PC-9 (cell line): Measurements from ENCODE around the gene MCAT. TPM values are rescaled to one million over a fixed set of nuclear protein-coding genes. Genes with fewer than 3 reads are reported as not detected.
"Not testable (repeated sequence)": the region's sequence is repeated elsewhere in the genome, so short reads cannot be mapped to it uniquely, and the experiment has no call there.

Source experiments
- BruUV-seq: library from RNA; stranded (reverse); fragments of 400-500 nt; replicated peaks from 2 replicates; lab custom pipeline; 2021; lab: Mats Ljungman, UMichigan
- CTCF ChIA-PET: fragments of 300-600 bp; sonication (Branson Sonifier 250); formaldehyde crosslinking; loops from one replicate; lab custom pipeline; 2022; ENCODE audit warnings: antibody characterized with exemption; lab: Charles Lee
- POLR2A ChIA-PET: fragments of 300-600 bp; sonication (Branson Sonifier 250); formaldehyde crosslinking; loops from one replicate; lab custom pipeline; 2022; ENCODE audit warnings: antibody characterized with exemption; ENCODE audit not compliant: unreplicated experiment; lab: Charles Lee
- DNase-seq, 2 experiments: peaks; one replicate each; pipeline versions ENCODE4 v3.0.0 to v3.0.0-alpha.2; 2015 to 2022; ENCODE audit warnings: mixed read lengths in 1 of 2
- H2AFZ ChIP-seq: fragments of 200-600 bp; sonication (generic); 2 replicates; pipeline ENCODE4 v1.8.1; 2017; ENCODE audit warnings: antibody characterized with exemption
- H3F3A ChIP-seq: fragments of 200-600 bp; sonication (generic); 2 replicates; pipeline ENCODE4 v1.8.1; 2017; ENCODE audit warnings: antibody characterized with exemption, mild to moderate bottlenecking, low read depth; ENCODE audit not compliant: insufficient read depth
- H3K27ac ChIP-seq: fragments of 200-600 bp; sonication (generic); 2 replicates; pipeline ENCODE4 v1.6.1; 2016; ENCODE audit warnings: mixed run types
- H3K27me3 ChIP-seq: fragments of 200-600 bp; sonication (generic); 2 replicates; pipeline ENCODE4 v1.6.1; 2016; ENCODE audit warnings: low read depth, mixed run types; ENCODE audit not compliant: insufficient read depth
- H3K36me3 ChIP-seq: fragments of 200-600 bp; sonication (generic); 2 replicates; pipeline ENCODE4 v1.6.1; 2016; ENCODE audit warnings: low read depth, mixed run types
- H3K4me1 ChIP-seq: fragments of 200-600 bp; sonication (generic); replicated peaks from 2 replicates; pipeline ENCODE4 v1.6.1; 2016; ENCODE audit warnings: mixed run types; ENCODE audit not compliant: insufficient read depth
- H3K4me2 ChIP-seq: fragments of 200-600 bp; sonication (generic); 2 replicates; pipeline ENCODE4 v1.6.1; 2017; ENCODE audit warnings: mixed run types
- H3K4me3 ChIP-seq: fragments of 200-600 bp; sonication (generic); 2 replicates; pipeline ENCODE4 v1.6.1; 2016; ENCODE audit warnings: mixed run types
- H3K79me2 ChIP-seq: fragments of 200-600 bp; sonication (generic); 2 replicates; pipeline ENCODE4 v1.6.1; 2017; ENCODE audit warnings: low read depth, mixed run types
- H3K9me2 ChIP-seq: fragments of 200-600 bp; sonication (generic); 2 replicates; pipeline ENCODE4 v1.8.1; 2017; ENCODE audit warnings: mild to moderate bottlenecking; ENCODE audit not compliant: insufficient read depth
- H3K9me3 ChIP-seq: fragments of 200-600 bp; sonication (generic); 2 replicates; pipeline ENCODE4 v1.8.1; 2016; ENCODE audit warnings: low read depth; ENCODE audit not compliant: insufficient read depth
- H4K20me1 ChIP-seq: fragments of 200-600 bp; sonication (generic); 2 replicates; pipeline ENCODE4 v1.8.1; 2017; ENCODE audit not compliant: insufficient read depth
- EZH2 ChIP-seq: fragments of 200-600 bp; sonication (generic); IDR thresholded peaks from 2 replicates; pipeline ENCODE4 v1.8.0; 2017; ENCODE audit warnings: antibody characterized with exemption, low read depth
- intact Hi-C: fragments of 100-400 bp; cut with micrococcal nuclease; formaldehyde crosslinking; loops from one replicate; pipeline ENCODE4 v1.10.0; 2022; ENCODE audit not compliant: unreplicated experiment
- total RNA-seq: library from RNA; stranded (reverse); gene quantifications from 2 replicates; pipeline ENCODE4 v1.2.3, GENCODE V29; 2021
- TF ChIP-seq, protein P1 (sequence below): fragments of 200-600 bp; sonication (generic); conservative IDR thresholded peaks from 2 replicates; pipeline ENCODE4 v1.6.1; 2017; ENCODE audit warnings: mixed run types, antibody characterized with exemption, mild to moderate bottlenecking, moderate library complexity

MCAT gene
- total RNA-seq, 1 experiment from 2014 or later, result 31.4 TPM

DNA sequence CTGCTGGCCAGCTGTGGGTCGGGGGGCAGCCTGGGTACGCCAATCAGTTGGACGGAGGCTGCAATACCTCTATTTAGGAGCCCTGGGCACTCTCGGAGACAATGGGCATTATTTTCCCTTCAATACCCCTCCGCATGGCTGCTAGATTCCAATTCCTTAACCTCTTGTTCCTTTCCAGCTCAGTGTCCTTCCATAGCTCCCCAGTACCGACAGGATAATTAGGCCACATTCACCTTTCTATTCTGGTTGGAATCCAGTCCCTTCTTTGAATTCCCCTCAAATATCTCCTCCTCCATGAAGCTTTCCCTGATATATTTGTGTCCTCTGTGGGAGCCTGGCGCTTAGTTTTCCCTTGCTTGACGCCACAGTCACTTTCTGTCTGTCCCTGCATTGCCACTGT is 36.9 kb downstream of the MCAT start:
- Histone ChIP-seq H3K4me1 (peaks cover 8% of the 10 kb centered on the region), H3K9me3 (no peaks in the 10 kb centered on the region), H3K27ac (no peak overlapping the region), H4K20me1 (no peaks in the 10 kb centered on the region), H3K79me2 (no peaks in the 10 kb centered on the region), H3K4me2 (no peak overlapping the region), H3K36me3 (no peaks in the 10 kb centered on the region), H2AFZ (no peak overlapping the region), H3K4me3 (no peak overlapping the region), H3K9me2 (no peaks in the 10 kb centered on the region), H3F3A (no peaks in the 10 kb centered on the region; the same call in 1 of the 2 replicates), H3K27me3 (peaks cover 4% of the 10 kb centered on the region; the same call in 1 of the 2 replicates)
- CTCF ChIA-PET, result no interaction called here
- no TSS peak for BruUV-seq
- DNase-seq, result no peak
- intact Hi-C loops, result no loop called here
- POLR2A ChIA-PET, result no interaction called here
- no peak for TF ChIP-seq EZH2
- TF ChIP-seq, protein P1, sequence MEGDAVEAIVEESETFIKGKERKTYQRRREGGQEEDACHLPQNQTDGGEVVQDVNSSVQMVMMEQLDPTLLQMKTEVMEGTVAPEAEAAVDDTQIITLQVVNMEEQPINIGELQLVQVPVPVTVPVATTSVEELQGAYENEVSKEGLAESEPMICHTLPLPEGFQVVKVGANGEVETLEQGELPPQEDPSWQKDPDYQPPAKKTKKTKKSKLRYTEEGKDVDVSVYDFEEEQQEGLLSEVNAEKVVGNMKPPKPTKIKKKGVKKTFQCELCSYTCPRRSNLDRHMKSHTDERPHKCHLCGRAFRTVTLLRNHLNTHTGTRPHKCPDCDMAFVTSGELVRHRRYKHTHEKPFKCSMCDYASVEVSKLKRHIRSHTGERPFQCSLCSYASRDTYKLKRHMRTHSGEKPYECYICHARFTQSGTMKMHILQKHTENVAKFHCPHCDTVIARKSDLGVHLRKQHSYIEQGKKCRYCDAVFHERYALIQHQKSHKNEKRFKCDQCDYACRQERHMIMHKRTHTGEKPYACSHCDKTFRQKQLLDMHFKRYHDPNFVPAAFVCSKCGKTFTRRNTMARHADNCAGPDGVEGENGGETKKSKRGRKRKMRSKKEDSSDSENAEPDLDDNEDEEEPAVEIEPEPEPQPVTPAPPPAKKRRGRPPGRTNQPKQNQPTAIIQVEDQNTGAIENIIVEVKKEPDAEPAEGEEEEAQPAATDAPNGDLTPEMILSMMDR, result no peak

DNA sequence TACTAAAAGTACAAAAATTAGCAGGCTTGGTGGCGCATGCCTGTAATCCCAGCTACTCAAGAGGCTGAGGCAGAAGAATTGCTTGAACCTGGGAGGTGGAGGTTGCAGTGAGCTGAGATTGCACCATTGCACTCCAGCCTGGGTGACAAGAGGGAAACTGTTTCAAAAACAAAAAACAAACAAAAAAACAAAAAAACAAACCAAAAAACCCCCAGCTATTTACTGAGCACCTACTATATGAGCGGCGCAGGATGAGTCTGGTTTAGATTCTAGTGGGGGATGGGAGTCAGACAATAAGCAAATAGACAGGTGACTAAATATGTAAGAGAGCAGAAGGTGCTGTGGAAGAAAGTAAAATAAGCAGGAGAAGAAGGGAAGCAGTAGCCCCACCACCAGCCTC is 38.2 kb downstream of the MCAT start:
- H4K20me1 ChIP-seq, POLR2A ChIA-PET, H3K4me2 ChIP-seq, DNase-seq, H3K9me3 ChIP-seq, H3K36me3 ChIP-seq, H3K79me2 ChIP-seq, intact Hi-C loops, H3K27ac ChIP-seq, H3K27me3 ChIP-seq, H2AFZ ChIP-seq, BruUV-seq, H3K4me3 ChIP-seq, H3K9me2 ChIP-seq: not testable (repeated sequence)
- CTCF ChIA-PET, result interaction anchor here (0.6 kb wide), 2 partner anchors 48 to 1647 kb away, joined by 11 to 15 read pairs; partner anchors contain the start of gene ARHGAP8
- peaks cover 13% of the 10 kb centered on the region for H3F3A ChIP-seq
- peaks cover 12% of the 10 kb centered on the region for H3K4me1 ChIP-seq

DNA sequence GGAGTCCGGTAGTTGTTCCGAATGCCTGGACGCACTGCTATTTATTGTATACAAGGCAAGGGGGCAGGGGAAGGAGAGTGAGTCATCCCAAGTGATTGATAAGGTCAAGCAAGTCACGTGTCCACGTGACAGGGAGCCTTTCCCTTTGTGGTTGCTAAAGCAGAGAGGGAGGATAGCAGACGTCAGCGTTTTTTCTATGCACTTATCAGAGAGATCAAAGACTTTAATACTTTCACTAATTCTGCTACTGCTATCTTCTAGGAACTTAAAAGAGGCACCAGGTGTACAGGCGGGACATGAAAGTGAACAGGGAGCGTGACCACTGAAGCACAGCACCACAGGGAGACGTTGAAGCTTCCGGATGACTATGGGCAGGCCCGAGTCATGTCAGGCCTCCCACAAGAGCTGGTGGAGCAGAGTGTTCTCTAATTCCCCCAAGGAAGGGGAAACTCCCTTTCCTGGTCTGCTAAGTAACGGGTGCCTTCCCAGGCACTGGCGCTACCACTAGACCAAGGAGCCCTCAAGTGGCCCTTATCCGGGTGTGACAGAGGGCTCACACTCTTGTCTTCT is 39.1 kb downstream of the MCAT start:
- H4K20me1 ChIP-seq, POLR2A ChIA-PET, H3K4me3 ChIP-seq, H3K27me3 ChIP-seq, H3K36me3 ChIP-seq, BruUV-seq, H3K9me3 ChIP-seq, H3K9me2 ChIP-seq, H3K4me2 ChIP-seq, H3K79me2 ChIP-seq, intact Hi-C loops, H2AFZ ChIP-seq, H3K27ac ChIP-seq, CTCF ChIA-PET: not testable (repeated sequence)
- peaks cover 15% of the 10 kb centered on the region for H3K4me1 ChIP-seq
- H3F3A ChIP-seq, result peaks cover 16% of the 10 kb centered on the region
- DNase-seq, result peak in 1 of 2 experiments; percentile 34

DNA sequence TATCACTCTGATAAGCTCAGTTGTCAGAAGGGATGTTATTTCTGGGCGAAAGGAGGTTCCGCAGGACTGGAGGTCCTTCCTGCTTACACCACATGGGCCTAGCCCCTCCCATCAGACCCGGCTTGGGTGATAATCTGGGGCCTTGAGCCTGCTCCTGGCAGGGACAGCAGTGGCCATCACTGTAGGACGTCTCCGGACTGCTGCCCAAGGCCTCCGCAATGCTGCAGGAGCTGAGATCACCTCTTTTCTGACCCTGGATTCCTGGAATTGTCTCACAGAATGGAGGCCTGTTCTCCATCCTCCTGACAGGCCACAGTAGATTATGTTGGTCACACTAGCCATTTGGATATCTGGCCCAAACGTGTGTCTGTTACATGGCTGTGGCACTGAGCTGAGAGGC is 41.9 kb downstream of the MCAT start:
- Histone ChIP-seq H3K27ac (no peak overlapping the region), H3K36me3 (no peaks in the 10 kb centered on the region), H4K20me1 (no peaks in the 10 kb centered on the region), H2AFZ (no peak overlapping the region), H3F3A (peaks cover 16% of the 10 kb centered on the region), H3K4me1 (peaks cover 15% of the 10 kb centered on the region), H3K9me2 (no peaks in the 10 kb centered on the region), H3K79me2 (no peaks in the 10 kb centered on the region), H3K4me3 (no peak overlapping the region), H3K27me3 (no peaks in the 10 kb centered on the region), H3K9me3 (peaks cover 11% of the 10 kb centered on the region), H3K4me2 (no peak overlapping the region)
- no peak for DNase-seq
- POLR2A ChIA-PET, result no interaction called here
- CTCF ChIA-PET, result no interaction called here
- intact Hi-C loops, result no loop called here
- BruUV-seq, result no TSS peak
- TF ChIP-seq, protein P1, result no peak
- TF ChIP-seq EZH2, result no peak
